Activated CD4-positive, alpha-beta T cell treated with anti-CD3 and anti-CD28 coated beads, Interleukin-2, amount 10 ng/mL, durations not matched to agents 7 days and 5 days (primary cell): ENCODE results near the gene MKS1. TPM values are rescaled to one million over a fixed set of nuclear protein-coding genes. Genes with fewer than 3 reads are reported as not detected.

Experiments
- CTCF ChIA-PET: fragments of 350-600 bp; sonication (Branson Sonifier 250); formaldehyde crosslinking; loops from one replicate; lab custom pipeline; 2021; ENCODE audit warnings: antibody characterized with exemption; lab: Charles Lee
- POLR2A ChIA-PET: fragments of 350-600 bp; sonication (Branson Sonifier 250); formaldehyde crosslinking; loops from one replicate; lab custom pipeline; 2021; ENCODE audit warnings: antibody characterized with exemption; lab: Charles Lee
- DNase-seq: peaks from one replicate; pipeline ENCODE4 v3.0.0-alpha.2; 2020
- H3K27ac Mint-ChIP-seq: one replicate; pipeline ENCODE4 v1.8.0; 2021; ENCODE audit warnings: mild to moderate bottlenecking, moderate library complexity, mixed read lengths
- H3K27me3 Mint-ChIP-seq: one replicate; pipeline ENCODE4 v1.8.0; 2021; ENCODE audit warnings: mixed read lengths
- H3K36me3 Mint-ChIP-seq: one replicate; pipeline ENCODE4 v1.8.0; 2021; ENCODE audit warnings: low read depth, mixed read lengths
- H3K4me1 Mint-ChIP-seq: one replicate; pipeline ENCODE4 v1.8.0; 2021; ENCODE audit warnings: mixed read lengths
- H3K4me3 Mint-ChIP-seq: one replicate; pipeline ENCODE4 v1.8.0; 2021; ENCODE audit warnings: mild to moderate bottlenecking, moderate library complexity, mixed read lengths
- H3K9me3 Mint-ChIP-seq: one replicate; pipeline ENCODE4 v1.8.0; 2021; ENCODE audit warnings: mixed read lengths
- total RNA-seq, 2 experiments: library from RNA; stranded (reverse); gene quantifications; one replicate each; pipeline ENCODE4 v1.2.3, GENCODE V29; 2021

MKS1 gene
- total RNA-seq, 2 experiments from 2014 or later: 17.6 to 18.5 TPM

DNA sequence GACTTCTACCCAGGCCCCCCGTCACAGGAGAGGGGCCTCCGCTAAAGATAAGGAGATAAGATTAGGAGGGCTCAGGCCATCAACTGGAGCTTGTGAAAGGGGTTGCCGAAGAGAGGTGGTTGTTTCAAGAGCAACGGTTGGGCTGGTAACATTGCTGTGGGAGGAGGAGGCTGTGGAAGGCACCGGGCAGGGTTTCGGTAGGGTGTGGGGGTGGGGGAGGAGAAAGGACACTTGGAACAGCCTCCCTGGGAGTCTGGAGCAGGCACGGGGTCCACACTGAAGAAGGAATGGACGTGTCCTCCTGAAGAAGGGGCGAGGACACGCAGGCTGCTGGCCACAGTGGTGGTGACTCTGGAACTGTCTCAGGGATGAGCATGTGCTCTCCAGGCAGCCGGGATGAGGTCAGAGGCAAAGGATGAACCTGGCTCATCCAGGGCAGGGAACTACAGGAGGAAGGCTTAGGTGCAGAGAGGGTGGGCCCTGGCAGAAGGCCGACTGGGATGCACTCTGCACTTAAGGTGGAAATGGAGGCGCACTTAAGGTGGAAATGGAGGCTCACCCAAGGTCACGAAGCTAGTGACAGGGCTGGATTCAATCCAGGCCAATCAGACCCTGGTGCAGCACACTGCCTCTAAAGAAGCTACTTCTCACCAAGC lies 27.7 kb downstream of the MKS1 start:
- ChIA-PET POLR2A (no interaction called here), CTCF (interaction anchor here (1.0 to 1.1 kb wide), 3 partner anchors 9 to 197 kb away, joined by 3 to 4 read pairs (median 3); no protein-coding TSS in a partner anchor)
- H3K4me1 Mint-ChIP-seq: no peaks in the 10 kb centered on the region
- H3K36me3 Mint-ChIP-seq: no peaks in the 10 kb centered on the region
- no peak overlapping the region for H3K27ac Mint-ChIP-seq
- DNase-seq: no peak
- H3K9me3 Mint-ChIP-seq: no peaks in the 10 kb centered on the region
- no peak overlapping the region for H3K4me3 Mint-ChIP-seq
- peaks cover 4% of the 10 kb centered on the region for H3K27me3 Mint-ChIP-seq

DNA sequence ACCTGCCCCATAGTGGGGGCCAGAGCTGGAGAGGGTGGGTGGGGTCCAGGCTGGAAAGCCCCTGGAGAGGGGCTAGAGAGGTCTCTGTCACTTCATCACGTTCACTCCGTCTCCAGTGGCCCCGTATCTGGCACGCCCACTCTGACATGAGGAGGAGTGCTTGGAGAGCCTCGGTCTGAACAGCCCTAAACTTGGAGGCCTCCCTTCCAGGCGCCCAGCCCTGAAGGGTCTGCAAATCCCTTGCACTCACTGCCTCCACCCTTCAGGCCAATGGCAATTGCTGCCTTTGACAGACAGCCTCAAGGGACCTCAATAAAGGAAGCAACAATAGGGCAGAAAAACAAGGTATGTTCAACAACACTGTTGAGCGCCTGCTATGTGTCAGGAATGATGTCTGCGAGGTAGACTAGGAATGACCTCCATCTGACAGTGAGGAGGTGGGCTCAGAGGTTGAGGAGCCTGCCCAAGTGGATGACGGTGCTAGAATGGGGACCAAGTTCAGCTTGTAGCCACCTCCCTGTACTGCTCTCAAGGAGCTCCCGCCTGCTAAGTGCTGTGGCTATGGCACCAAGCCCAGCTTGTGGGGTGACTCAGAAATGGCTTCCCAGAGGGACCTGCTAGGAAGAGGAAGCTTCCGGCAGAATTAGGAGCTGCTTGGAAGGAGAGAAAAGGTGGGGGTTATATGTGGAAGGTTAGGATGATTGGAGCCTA lies 29.5 kb downstream of the MKS1 start:
- no peak for DNase-seq
- no peaks in the 10 kb centered on the region for H3K36me3 Mint-ChIP-seq
- ChIA-PET CTCF (no interaction called here), POLR2A (no interaction called here)
- H3K27me3 Mint-ChIP-seq: peaks cover 4% of the 10 kb centered on the region
- H3K4me1 Mint-ChIP-seq: peaks cover 4% of the 10 kb centered on the region
- H3K4me3 Mint-ChIP-seq: no peak overlapping the region
- H3K27ac Mint-ChIP-seq: no peak overlapping the region
- H3K9me3 Mint-ChIP-seq: no peaks in the 10 kb centered on the region

- CTCF ChIA-PET: interaction anchor here (0.8 to 1.4 kb wide), 2 partner anchors 12 to 63 kb away, joined by 3 read pairs; no protein-coding TSS in a partner anchor
- Mint-ChIP-seq H3K4me3 (no peak overlapping the region), H3K9me3 (no peaks in the 10 kb centered on the region), H3K4me1 (peaks cover 4% of the 10 kb centered on the region), H3K27me3 (peaks cover 4% of the 10 kb centered on the region), H3K27ac (no peak overlapping the region), H3K36me3 (no peaks in the 10 kb centered on the region)
- no peak for DNase-seq
- POLR2A ChIA-PET: no interaction called here
These were observed 31.4 kb downstream of the MKS1 start for GRCh38 chr17:58187675-58188074.

GRCh38 chr17:58187063-58187462 lies 32.0 kb downstream of the MKS1 start:
- no peak for DNase-seq
- no peak overlapping the region for H3K4me3 Mint-ChIP-seq
- no peaks in the 10 kb centered on the region for H3K36me3 Mint-ChIP-seq
- peaks cover 4% of the 10 kb centered on the region for H3K4me1 Mint-ChIP-seq
- no peaks in the 10 kb centered on the region for H3K9me3 Mint-ChIP-seq
- H3K27me3 Mint-ChIP-seq: peaks cover 4% of the 10 kb centered on the region
- no peak overlapping the region for H3K27ac Mint-ChIP-seq
- ChIA-PET CTCF (interaction anchor here (0.9 kb wide), 1 partner anchor 32 kb away, joined by 3 read pairs; the partner anchor contains the start of gene MKS1), POLR2A (no interaction called here)

- Mint-ChIP-seq H3K4me3 (no peak overlapping the region), H3K27ac (no peak overlapping the region), H3K27me3 (peaks cover 4% of the 10 kb centered on the region), H3K4me1 (peaks cover 4% of the 10 kb centered on the region), H3K9me3 (no peaks in the 10 kb centered on the region), H3K36me3 (no peaks in the 10 kb centered on the region)
- ChIA-PET POLR2A (no interaction called here), CTCF (interaction anchor here (0.9 kb wide), 1 partner anchor 33 kb away, joined by 3 read pairs; the partner anchor contains the start of gene MKS1)
- DNase-seq: no peak
These were observed 32.5 kb downstream of the MKS1 start for GRCh38 chr17:58186591-58186990.

DNA sequence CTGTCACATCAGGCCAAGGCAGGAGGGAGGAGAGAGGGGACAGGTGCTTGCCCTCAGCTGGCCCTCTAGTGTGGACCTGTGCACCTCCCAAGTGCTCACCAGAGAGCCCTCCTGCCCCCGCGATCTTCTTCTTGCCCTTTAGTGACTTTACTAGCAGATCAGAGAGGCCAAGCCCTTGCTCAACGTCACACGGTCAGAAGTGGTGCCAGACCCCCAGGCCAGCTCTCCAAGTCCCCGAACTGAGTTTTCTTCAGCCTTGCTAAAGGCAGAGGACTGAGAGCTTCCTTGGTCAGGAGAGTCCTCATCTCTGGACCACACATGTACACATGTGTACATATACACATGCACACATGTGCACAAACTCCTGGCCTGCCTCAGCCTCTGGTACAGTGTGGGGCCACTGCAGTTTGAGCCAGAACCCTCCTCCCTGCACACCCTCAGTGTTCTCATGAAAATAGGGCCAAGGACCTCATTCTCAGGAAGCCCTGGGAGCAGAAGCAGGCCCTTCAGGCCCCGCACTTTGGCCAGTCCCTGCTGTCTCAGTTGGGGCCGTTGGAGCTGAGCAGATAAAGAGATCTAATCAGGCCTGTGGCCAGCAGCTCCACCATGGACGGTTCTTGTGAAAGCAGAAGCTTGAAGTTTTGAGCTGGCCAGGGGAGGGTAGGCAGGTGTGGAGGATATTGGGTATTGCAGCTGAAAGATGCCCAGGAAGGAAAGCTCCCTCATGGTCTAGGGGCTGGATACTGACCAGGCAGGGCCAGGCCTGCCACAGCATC lies 33.9 kb downstream of the MKS1 start:
- DNase-seq: no peak
- Mint-ChIP-seq H3K36me3 (no peaks in the 10 kb centered on the region), H3K27me3 (peaks cover 4% of the 10 kb centered on the region), H3K9me3 (no peaks in the 10 kb centered on the region), H3K27ac (no peak overlapping the region), H3K4me1 (peaks cover 4% of the 10 kb centered on the region), H3K4me3 (no peak overlapping the region)
- ChIA-PET POLR2A (no interaction called here), CTCF (interaction anchor here (0.5 to 1.8 kb wide), 4 partner anchors 20 to 265 kb away, joined by 3 to 4 read pairs (median 3); no protein-coding TSS in a partner anchor)

DNA sequence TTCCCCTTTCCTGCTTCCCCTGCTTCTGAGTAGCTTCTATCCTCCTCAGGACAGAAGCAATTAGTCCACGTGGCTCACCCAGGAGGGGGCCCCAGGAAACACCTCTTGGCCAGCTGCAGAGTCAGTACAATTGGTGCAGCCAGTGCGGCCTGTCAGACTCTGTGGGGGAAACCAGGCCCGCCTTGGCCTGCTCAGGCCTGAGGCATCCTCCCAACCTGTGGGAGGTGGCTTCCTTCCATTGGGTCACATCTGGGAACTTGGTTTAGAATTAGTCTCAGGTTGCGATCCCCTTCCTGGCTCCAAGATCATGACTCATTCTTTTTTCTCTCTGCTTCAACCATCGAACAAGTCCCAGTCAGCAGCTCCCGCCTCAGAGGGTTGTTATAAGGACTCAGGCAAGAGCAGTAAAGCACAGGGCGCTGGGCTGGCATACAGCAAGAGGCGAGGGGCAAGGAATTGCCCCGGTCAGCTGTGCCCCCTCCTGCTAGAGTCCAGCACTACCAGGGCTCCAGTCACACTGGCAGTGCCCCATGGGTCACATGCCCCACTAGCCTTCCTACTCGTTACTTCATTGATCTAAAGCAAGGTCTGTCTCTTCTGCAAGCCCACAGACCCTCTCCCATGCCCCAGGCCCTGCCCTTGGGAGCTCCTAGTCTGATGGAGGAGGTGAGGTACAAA lies 34.6 kb downstream of the MKS1 start:
- H3K27me3 Mint-ChIP-seq: peaks cover 4% of the 10 kb centered on the region
- H3K9me3 Mint-ChIP-seq: no peaks in the 10 kb centered on the region
- no peak overlapping the region for H3K4me3 Mint-ChIP-seq
- no peak overlapping the region for H3K27ac Mint-ChIP-seq
- ChIA-PET POLR2A (no interaction called here), CTCF (interaction anchor here (0.5 to 1.8 kb wide), 3 partner anchors 19 to 265 kb away, joined by 3 to 4 read pairs (median 3); no protein-coding TSS in a partner anchor)
- H3K4me1 Mint-ChIP-seq: peaks cover 4% of the 10 kb centered on the region
- no peak for DNase-seq
- no peaks in the 10 kb centered on the region for H3K36me3 Mint-ChIP-seq

GRCh38 chr17:58183514-58183913 lies 35.5 kb downstream of the MKS1 start:
- H3K9me3 Mint-ChIP-seq: no peaks in the 10 kb centered on the region
- H3K27ac Mint-ChIP-seq: no peak overlapping the region
- no peak for DNase-seq
- peaks cover 4% of the 10 kb centered on the region for H3K27me3 Mint-ChIP-seq
- H3K36me3 Mint-ChIP-seq: no peaks in the 10 kb centered on the region
- POLR2A ChIA-PET: no interaction called here
- no peak overlapping the region for H3K4me3 Mint-ChIP-seq
- H3K4me1 Mint-ChIP-seq: peaks cover 4% of the 10 kb centered on the region
- CTCF ChIA-PET: no interaction called here

GRCh38 chr17:58181796-58182195 lies 37.3 kb downstream of the MKS1 start:
- no peaks in the 10 kb centered on the region for H3K9me3 Mint-ChIP-seq
- ChIA-PET CTCF (interaction anchor here (0.8 to 1.4 kb wide), 2 partner anchors 9 to 18 kb away, joined by 3 to 4 read pairs; no protein-coding TSS in a partner anchor), POLR2A (no interaction called here)
- H3K27me3 Mint-ChIP-seq: peaks cover 5% of the 10 kb centered on the region
- no peak overlapping the region for H3K4me3 Mint-ChIP-seq
- no peaks in the 10 kb centered on the region for H3K36me3 Mint-ChIP-seq
- H3K4me1 Mint-ChIP-seq: peaks cover 4% of the 10 kb centered on the region
- DNase-seq: no peak
- no peak overlapping the region for H3K27ac Mint-ChIP-seq

- Mint-ChIP-seq H3K4me3 (no peak overlapping the region), H3K4me1 (peaks cover 15% of the 10 kb centered on the region), H3K27me3 (peaks cover 13% of the 10 kb centered on the region), H3K9me3 (no peaks in the 10 kb centered on the region), H3K36me3 (no peaks in the 10 kb centered on the region), H3K27ac (no peak overlapping the region)
- POLR2A ChIA-PET: no interaction called here
- CTCF ChIA-PET: interaction anchor here (1.4 kb wide), 1 partner anchor 11 kb away, joined by 3 read pairs; no protein-coding TSS in a partner anchor
- peak; percentile 22 for DNase-seq
These were observed 42.9 kb downstream of the MKS1 start for GRCh38 chr17:58176200-58176599.

DNA sequence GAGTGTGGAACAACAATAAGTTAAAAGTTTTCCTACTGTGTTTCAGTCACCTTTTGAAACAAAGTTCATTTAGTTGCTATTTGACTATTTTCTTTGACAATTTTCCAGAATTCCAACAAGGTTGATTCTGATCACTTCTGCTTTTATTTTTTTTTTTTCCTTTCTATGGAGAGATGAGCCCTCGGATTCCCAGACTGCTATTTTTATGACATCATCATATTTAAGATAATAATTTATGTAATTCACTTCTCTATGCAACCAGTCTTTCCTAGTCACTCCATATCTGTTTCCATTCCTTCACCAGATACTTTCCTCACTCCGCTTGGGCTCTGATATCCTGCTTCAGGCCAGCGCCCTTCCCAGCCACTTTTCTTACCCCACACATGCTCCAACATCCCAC lies 44.2 kb downstream of the MKS1 start:
- Mint-ChIP-seq H3K9me3 (no peaks in the 10 kb centered on the region), H3K36me3 (no peaks in the 10 kb centered on the region), H3K27ac (no peak overlapping the region), H3K4me1 (peaks cover 27% of the 10 kb centered on the region), H3K27me3 (peaks cover 13% of the 10 kb centered on the region), H3K4me3 (no peak overlapping the region)
- CTCF ChIA-PET: interaction anchor here (1.5 kb wide), 1 partner anchor 73 kb away, joined by 3 read pairs; no protein-coding TSS in a partner anchor
- POLR2A ChIA-PET: no interaction called here
- DNase-seq: no peak
